Measurements from ENCODE around the gene HOXD13.

The HOXD13 gene

GRCh38 chr2:176081837-176082524 lies 10.5 kb upstream of the HOXD13 start:
- DNase-seq (ENCODE audit: extremely low read depth, low read depth), result no peak
- TF ChIP-seq, protein P1, sequence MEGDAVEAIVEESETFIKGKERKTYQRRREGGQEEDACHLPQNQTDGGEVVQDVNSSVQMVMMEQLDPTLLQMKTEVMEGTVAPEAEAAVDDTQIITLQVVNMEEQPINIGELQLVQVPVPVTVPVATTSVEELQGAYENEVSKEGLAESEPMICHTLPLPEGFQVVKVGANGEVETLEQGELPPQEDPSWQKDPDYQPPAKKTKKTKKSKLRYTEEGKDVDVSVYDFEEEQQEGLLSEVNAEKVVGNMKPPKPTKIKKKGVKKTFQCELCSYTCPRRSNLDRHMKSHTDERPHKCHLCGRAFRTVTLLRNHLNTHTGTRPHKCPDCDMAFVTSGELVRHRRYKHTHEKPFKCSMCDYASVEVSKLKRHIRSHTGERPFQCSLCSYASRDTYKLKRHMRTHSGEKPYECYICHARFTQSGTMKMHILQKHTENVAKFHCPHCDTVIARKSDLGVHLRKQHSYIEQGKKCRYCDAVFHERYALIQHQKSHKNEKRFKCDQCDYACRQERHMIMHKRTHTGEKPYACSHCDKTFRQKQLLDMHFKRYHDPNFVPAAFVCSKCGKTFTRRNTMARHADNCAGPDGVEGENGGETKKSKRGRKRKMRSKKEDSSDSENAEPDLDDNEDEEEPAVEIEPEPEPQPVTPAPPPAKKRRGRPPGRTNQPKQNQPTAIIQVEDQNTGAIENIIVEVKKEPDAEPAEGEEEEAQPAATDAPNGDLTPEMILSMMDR (IDR thresholded peaks at IDR 0.05; ENCODE audit: low read depth, low read length), result no peak

- no peak for DNase-seq (ENCODE audit: extremely low read depth, low read depth)
- TF ChIP-seq, protein P1 (IDR thresholded peaks at IDR 0.05; ENCODE audit: low read depth, low read length), result no peak
Observed at GRCh38 chr2:176082525-176082823, 10.0 kb upstream of the HOXD13 start.

GRCh38 chr2:176082824-176083751 lies 9.4 kb upstream of the HOXD13 start:
- TF ChIP-seq, protein P1 (IDR thresholded peaks at IDR 0.05; ENCODE audit: low read depth, low read length), result no peak

DNA sequence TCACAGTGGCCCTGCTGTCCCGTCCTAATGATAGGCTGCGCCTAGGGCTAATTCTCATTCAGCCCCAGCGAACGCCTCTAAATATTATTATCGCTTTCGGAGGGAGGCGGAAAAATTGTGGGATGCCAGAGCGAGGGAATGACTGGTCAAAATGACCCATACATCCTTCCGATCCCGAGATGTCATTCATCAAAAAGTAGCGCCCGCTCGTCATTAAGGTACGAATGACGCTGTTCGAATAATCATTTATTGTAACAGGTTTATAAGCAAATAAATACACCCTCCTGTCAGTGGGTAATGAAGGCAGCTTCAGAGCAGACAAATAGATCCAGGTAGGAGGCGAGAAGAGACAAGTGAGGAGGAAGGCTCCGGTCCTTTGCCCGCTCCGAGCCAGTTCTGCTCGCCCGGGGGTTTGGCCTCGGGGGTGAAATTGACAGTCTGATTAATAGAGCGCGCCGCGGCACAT lies 8.7 kb upstream of the HOXD13 start, which contains the start of gene EVX2:
EVX2 (minus strand) TSS at position 167 of the 466 bp plus-strand sequence. CDS start 186 bp downstream, outside the sequence.
- TF ChIP-seq, protein P1 (IDR thresholded peaks at IDR 0.05; ENCODE audit: low read depth, low read length), result no peak
- DNase-seq (ENCODE audit: extremely low read depth, low read depth), result no peak

More at GRCh38 chr2:176082824-176083751, 9.4 kb upstream of the HOXD13 start:
- DNase-seq (ENCODE audit: extremely low read depth, low read depth), result no peak

DNA sequence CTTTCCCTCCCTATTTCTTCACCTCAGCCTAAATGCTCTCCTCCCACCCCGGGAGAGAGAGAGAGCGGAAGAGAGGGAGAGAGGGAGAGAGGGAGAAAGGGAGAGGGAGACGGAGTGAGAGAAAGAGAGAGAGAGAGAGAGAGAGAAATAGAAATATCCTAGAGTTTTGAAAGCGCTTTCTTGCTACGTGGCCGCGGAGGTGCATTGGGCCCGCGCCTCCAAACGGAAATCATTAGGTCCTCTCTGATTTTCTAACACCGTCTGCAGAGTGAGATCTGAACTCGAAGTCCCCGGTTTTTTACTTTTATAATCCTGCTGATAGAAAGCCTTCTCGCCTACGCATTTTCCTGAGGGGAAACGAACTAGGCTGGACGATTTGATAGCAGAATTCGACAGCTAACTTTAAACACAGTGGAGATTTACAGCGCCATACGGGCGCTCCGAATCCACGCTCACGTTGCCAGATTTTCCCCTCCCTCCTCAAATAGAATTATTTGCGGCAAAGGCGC lies 7.9 kb upstream of the HOXD13 start:
- DNase-seq (ENCODE audit: extremely low read depth, low read depth), result no peak

DNA sequence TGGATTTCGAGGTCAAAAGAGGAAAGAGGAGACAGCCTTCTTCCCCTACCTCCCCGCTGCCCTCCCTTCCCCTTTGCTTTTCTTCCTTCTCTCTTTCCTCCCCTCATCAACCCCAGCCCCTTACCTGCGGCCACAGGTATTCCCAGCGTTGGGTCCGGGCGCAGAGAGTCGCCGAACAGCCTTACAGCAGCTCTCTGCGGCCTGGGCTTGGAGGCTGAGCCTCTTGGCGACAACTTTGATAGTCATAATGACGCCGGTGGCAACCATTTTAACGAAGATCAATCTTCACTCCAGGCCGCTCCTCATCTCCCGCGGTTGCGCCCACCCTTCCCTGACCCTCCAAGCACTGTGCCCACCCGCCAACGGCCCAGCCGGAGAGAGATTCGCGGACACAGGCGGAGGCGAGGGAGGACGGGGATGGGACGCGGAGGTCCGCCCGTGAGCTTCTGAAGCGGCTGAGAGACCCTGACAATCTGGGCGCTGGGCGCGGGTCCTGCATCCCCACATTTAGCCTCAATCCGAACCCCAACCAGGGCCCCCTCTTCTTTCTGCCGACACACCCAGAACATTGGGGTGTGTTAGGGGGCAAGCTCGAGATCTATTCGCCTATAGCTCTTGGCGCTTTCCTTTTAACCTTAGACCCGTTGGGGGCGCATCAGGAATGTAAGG lies 7.3 kb upstream of the HOXD13 start:
- TF ChIP-seq, protein P1 (IDR thresholded peaks at IDR 0.05; ENCODE audit: low read depth, low read length), result no peak
- DNase-seq (ENCODE audit: extremely low read depth, low read depth), result no peak

More for the DNA sequence above, 7.9 kb upstream of the HOXD13 start:
- TF ChIP-seq, protein P1 (IDR thresholded peaks at IDR 0.05; ENCODE audit: low read depth, low read length), result no peak
